Measurements from ENCODE around the gene TPD52L2. TPM values are rescaled to one million over a fixed set of nuclear protein-coding genes. Genes with fewer than 3 reads are reported as not detected.

Gene TPD52L2
- total RNA-seq, 2 experiments from 2014 or later: 15.1 to 15.3 TPM

- TF ChIP-seq, protein P1, sequence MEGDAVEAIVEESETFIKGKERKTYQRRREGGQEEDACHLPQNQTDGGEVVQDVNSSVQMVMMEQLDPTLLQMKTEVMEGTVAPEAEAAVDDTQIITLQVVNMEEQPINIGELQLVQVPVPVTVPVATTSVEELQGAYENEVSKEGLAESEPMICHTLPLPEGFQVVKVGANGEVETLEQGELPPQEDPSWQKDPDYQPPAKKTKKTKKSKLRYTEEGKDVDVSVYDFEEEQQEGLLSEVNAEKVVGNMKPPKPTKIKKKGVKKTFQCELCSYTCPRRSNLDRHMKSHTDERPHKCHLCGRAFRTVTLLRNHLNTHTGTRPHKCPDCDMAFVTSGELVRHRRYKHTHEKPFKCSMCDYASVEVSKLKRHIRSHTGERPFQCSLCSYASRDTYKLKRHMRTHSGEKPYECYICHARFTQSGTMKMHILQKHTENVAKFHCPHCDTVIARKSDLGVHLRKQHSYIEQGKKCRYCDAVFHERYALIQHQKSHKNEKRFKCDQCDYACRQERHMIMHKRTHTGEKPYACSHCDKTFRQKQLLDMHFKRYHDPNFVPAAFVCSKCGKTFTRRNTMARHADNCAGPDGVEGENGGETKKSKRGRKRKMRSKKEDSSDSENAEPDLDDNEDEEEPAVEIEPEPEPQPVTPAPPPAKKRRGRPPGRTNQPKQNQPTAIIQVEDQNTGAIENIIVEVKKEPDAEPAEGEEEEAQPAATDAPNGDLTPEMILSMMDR (IDR thresholded peaks at IDR 0.05): no peak
- intact Hi-C loops (cut with DNase I, micrococcal nuclease): no loop called here
- no peaks in the 10 kb centered on the region for H3K9me3 Mint-ChIP-seq
These were observed 43.3 kb upstream of the TPD52L2 start for GRCh38 chr20:63821811-63822210.

DNA sequence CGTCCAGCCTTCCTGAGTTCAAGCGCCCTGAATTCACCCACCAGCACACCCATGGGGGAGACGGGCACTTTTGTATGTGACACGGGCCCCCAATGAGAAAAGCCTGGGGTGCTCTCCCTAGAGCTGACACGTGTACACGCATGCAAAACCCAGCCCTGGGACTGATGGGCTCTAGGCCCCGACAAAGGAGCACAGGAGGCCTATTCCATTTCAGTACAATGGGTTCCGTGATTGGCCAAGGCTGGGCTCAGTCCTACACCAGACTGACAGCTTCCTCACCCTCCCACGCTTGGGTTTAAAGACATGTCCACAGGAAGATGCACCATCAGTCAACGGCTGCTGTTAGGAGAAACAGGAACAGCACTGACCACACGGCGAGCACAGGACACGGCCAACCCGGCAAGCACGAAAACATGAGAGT lies 42.8 kb upstream of the TPD52L2 start:
- no peaks in the 10 kb centered on the region for H3K9me3 ChIP-seq (ENCODE audit: control insufficient read depth in 1 of 2, insufficient read depth in 1 of 2, low read length in 2 of 2)
- Mint-ChIP-seq H3K27me3 (peaks cover 29% of the 10 kb centered on the region), H3K36me3 (ENCODE audit: low read depth) (no peaks in the 10 kb centered on the region), H3K9me3 (no peaks in the 10 kb centered on the region), H3K4me1 (ENCODE audit: low read depth) (peaks cover 5% of the 10 kb centered on the region), H3K27ac (no peak overlapping the region), H3K4me3 (no peak overlapping the region)
- ChIA-PET CTCF (no interaction called here), POLR2A (no interaction called here)
- intact Hi-C loops (cut with DNase I, micrococcal nuclease): no loop called here
- TF ChIP-seq, protein P1 (IDR thresholded peaks at IDR 0.05): no peak
- H3K27ac ChIP-seq (ENCODE audit: low read depth in 1 of 2, low read length in 2 of 2): no peak overlapping the region
- peaks cover 18% of the 10 kb centered on the region in 2 experiments for H3K27me3 ChIP-seq (ENCODE audit: control insufficient read depth in 1 of 2, insufficient read depth in 2 of 2, low read length in 2 of 2)
- H3K36me3 ChIP-seq (ENCODE audit: insufficient read depth, low read length): no peaks in the 10 kb centered on the region
- no peak for DNase-seq
- no peak for ATAC-seq (ENCODE audit: poor library complexity)
- no peaks in the 10 kb centered on the region for H3K4me1 ChIP-seq (ENCODE audit: insufficient read depth, low read length)
- no peak overlapping the region for H3K4me3 ChIP-seq (ENCODE audit: low read length)

More at GRCh38 chr20:63821811-63822210, 43.3 kb upstream of the TPD52L2 start:
- Mint-ChIP-seq H3K27me3 (peaks cover 26% of the 10 kb centered on the region), H3K36me3 (ENCODE audit: low read depth) (no peaks in the 10 kb centered on the region), H3K4me3 (no peak overlapping the region), H3K4me1 (ENCODE audit: low read depth) (peaks cover 5% of the 10 kb centered on the region), H3K27ac (no peak overlapping the region)
- no peak for ATAC-seq (ENCODE audit: poor library complexity)
- H3K4me3 ChIP-seq (ENCODE audit: low read length): no peak overlapping the region
- H3K4me1 ChIP-seq (ENCODE audit: insufficient read depth, low read length): no peaks in the 10 kb centered on the region
- H3K27ac ChIP-seq (ENCODE audit: low read depth in 1 of 2, low read length in 2 of 2): no peak overlapping the region
- no peaks in the 10 kb centered on the region for H3K36me3 ChIP-seq (ENCODE audit: insufficient read depth, low read length)
- CTCF ChIA-PET: no interaction called here
- POLR2A ChIA-PET: no interaction called here
- no peak for DNase-seq
- no peaks in the 10 kb centered on the region for H3K9me3 ChIP-seq (ENCODE audit: control insufficient read depth in 1 of 2, insufficient read depth in 1 of 2, low read length in 2 of 2)
- H3K27me3 ChIP-seq (ENCODE audit: control insufficient read depth in 1 of 2, insufficient read depth in 2 of 2, low read length in 2 of 2): peaks cover 15% of the 10 kb centered on the region in 2 experiments

DNA sequence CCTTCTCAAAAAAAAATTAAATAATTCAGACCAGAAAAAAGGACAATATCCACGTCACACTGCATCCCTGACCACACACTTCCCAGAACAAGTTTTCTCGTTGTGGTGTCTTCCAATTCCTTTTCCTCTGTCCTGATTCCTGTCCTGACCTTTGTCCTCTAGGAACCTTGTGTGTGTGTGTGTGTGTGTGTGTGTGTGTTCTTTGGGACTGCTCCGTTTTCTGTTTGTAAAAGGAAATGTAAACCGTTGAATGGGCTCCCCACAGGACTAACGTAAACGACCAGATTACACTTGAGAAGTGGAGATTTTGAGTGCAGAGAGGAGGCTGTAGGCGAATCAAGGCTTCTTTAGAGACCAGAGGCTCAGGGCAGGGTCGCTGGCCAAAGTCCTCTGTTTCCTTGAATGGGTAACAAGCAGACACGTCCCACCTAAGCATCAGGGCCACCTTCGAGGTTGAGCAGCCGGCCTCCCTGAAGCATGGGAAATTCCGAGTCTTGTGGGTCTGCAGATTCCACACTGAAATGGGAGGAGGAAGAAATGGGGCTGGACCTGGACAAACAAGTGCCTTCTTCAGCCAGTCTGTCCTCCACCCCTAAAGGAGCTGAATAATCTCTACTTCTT lies 41.3 kb upstream of the TPD52L2 start:
- H3K27me3 ChIP-seq (ENCODE audit: control insufficient read depth in 1 of 2, insufficient read depth in 2 of 2, low read length in 2 of 2): peaks cover 28 to 29% of the 10 kb centered on the region in 2 experiments
- H3K27me3 Mint-ChIP-seq: peaks cover 42% of the 10 kb centered on the region
- TF ChIP-seq, protein P1 (IDR thresholded peaks at IDR 0.05): no peak
- no peak overlapping the region for H3K4me3 ChIP-seq (ENCODE audit: low read length)
- DNase-seq (no peak), ATAC-seq (ENCODE audit: poor library complexity) (no peak)
- H3K4me1 Mint-ChIP-seq (ENCODE audit: low read depth): peaks cover 5% of the 10 kb centered on the region
- no peak overlapping the region for H3K27ac Mint-ChIP-seq
- H3K4me3 Mint-ChIP-seq: no peak overlapping the region
- H3K36me3 ChIP-seq (ENCODE audit: insufficient read depth, low read length): no peaks in the 10 kb centered on the region
- H3K4me1 ChIP-seq (ENCODE audit: insufficient read depth, low read length): no peaks in the 10 kb centered on the region
- no peaks in the 10 kb centered on the region for H3K9me3 Mint-ChIP-seq
- H3K27ac ChIP-seq (ENCODE audit: low read depth in 1 of 2, low read length in 2 of 2): no peak overlapping the region
- intact Hi-C loops (cut with DNase I, micrococcal nuclease): no loop called here
- CTCF ChIA-PET: no interaction called here
- no peaks in the 10 kb centered on the region for H3K9me3 ChIP-seq (ENCODE audit: control insufficient read depth in 1 of 2, insufficient read depth in 1 of 2, low read length in 2 of 2)
- H3K36me3 Mint-ChIP-seq (ENCODE audit: low read depth): no peaks in the 10 kb centered on the region
- POLR2A ChIA-PET: no interaction called here
